Neural cell (in vitro differentiated cells): ENCODE measurements around the gene TRIM47.

Source experiments
- CTCF ChIP-seq: fragments of 450-650 bp; IDR thresholded peaks from 2 replicates; pipeline ENCODE4 v1.5.1; 2014; ENCODE audit warnings: antibody characterized with exemption, mild to moderate bottlenecking, moderate library complexity; ENCODE audit not compliant: poor library complexity, severe bottlenecking
- MXI1 ChIP-seq: fragments of 450-650 bp; conservative IDR thresholded peaks from 2 replicates; pipeline ENCODE4 v1.6.1; 2014; ENCODE audit warnings: antibody characterized with exemption, mild to moderate bottlenecking; ENCODE audit not compliant: poor library complexity, severe bottlenecking
- POLR2AphosphoS5 ChIP-seq: IDR thresholded peaks from 2 replicates; pipeline ENCODE4 v1.6.1; 2012
- REST ChIP-seq: IDR thresholded peaks from 2 replicates; pipeline ENCODE4 v1.6.1; 2012; ENCODE audit warnings: borderline replicate concordance
- TAF1 ChIP-seq: IDR thresholded peaks from 2 replicates; pipeline ENCODE4 v1.6.1; 2012; ENCODE audit warnings: low read depth

- TF ChIP-seq CTCF: no peak
- TF ChIP-seq POLR2AphosphoS5: no peak
- TF ChIP-seq MXI1: no peak
- no peak for TF ChIP-seq REST
- no peak for TF ChIP-seq TAF1
Observed at GRCh38 chr17:75891605-75892555, 13.5 kb upstream of the TRIM47 start.
